IMR-90 (cell line): ENCODE measurements around the gene TVP23B. TPM values are rescaled to one million over a fixed set of nuclear protein-coding genes. Genes with fewer than 3 reads are reported as not detected.

Experiments used
- ATAC-seq: fragments of 200-7000 bp; cut with Tn5 transposase; 2 replicates; pipeline ENCODE4 v1.9.1; 2020; ENCODE audit warnings: low read depth, mild to moderate bottlenecking, moderate library complexity
- BruUV-seq: library from RNA; stranded (reverse); fragments of 400-500 nt; replicated peaks from 2 replicates; lab custom pipeline; 2021; lab: Mats Ljungman, UMichigan
- CTCF ChIA-PET: fragments of 300-600 bp; formaldehyde crosslinking; extraction: SDS; loops from one replicate; lab custom pipeline; 2021; ENCODE audit warnings: antibody characterized with exemption; lab: Yijun Ruan, JAX
- POLR2A ChIA-PET: fragments of 300-600 bp; sonication (Branson Sonifier 250); formaldehyde crosslinking; loops from one replicate; lab custom pipeline; 2022; ENCODE audit warnings: antibody characterized with exemption; ENCODE audit not compliant: unreplicated experiment; lab: Charles Lee
- DNase-seq: peaks from one replicate; pipeline ENCODE4 v3.0.0; 2013
- H2AFZ ChIP-seq: replicated peaks from 2 replicates; pipeline ENCODE3; 2013; ENCODE audit warnings: low read length, mild to moderate bottlenecking; ENCODE audit not compliant: poor library complexity
- H2AK5ac ChIP-seq: 2 replicates; pipeline ENCODE4 v1.6.1; 2013; ENCODE audit warnings: low read depth, low read length, inconsistent platforms
- H2AK9ac ChIP-seq: replicated peaks from 2 replicates; pipeline ENCODE3; 2013; ENCODE audit warnings: mild to moderate bottlenecking, low read depth, low read length, moderate library complexity; ENCODE audit not compliant: poor library complexity
- H2BK120ac ChIP-seq: 2 replicates; pipeline ENCODE4 v1.6.1; 2013; ENCODE audit warnings: low read depth, low read length, inconsistent platforms
- H2BK15ac ChIP-seq: 3 replicates; pipeline ENCODE4 v1.6.1; 2013; ENCODE audit warnings: low read depth, low read length, inconsistent platforms
- H2BK20ac ChIP-seq: 2 replicates; pipeline ENCODE4 v1.6.1; 2013; ENCODE audit warnings: low read depth, mild to moderate bottlenecking, inconsistent platforms, low read length, moderate library complexity
- H2BK5ac ChIP-seq: 2 replicates; pipeline ENCODE4 v1.6.1; 2013; ENCODE audit warnings: mild to moderate bottlenecking, low read depth, low read length, inconsistent platforms; ENCODE audit not compliant: poor library complexity, severe bottlenecking
- H3K14ac ChIP-seq: replicated peaks from 2 replicates; pipeline ENCODE4 v1.6.1; 2013; ENCODE audit warnings: low read depth, low read length, inconsistent platforms
- H3K18ac ChIP-seq: 2 replicates; pipeline ENCODE4 v1.6.1; 2013; ENCODE audit warnings: low read depth, low read length, control low read depth
- H3K23ac ChIP-seq: 2 replicates; pipeline ENCODE4 v1.6.1; 2013; ENCODE audit warnings: low read depth, low read length, inconsistent platforms
- H3K27ac ChIP-seq: 2 replicates; pipeline ENCODE4 v1.5.1; 2013; ENCODE audit warnings: mild to moderate bottlenecking, control low read depth, low read length; ENCODE audit not compliant: insufficient read depth
- H3K27me3 ChIP-seq: 2 replicates; pipeline ENCODE4 v1.6.1; 2013; ENCODE audit warnings: low read length; ENCODE audit not compliant: control insufficient read depth, insufficient read depth
- H3K36me3 ChIP-seq: 2 replicates; pipeline ENCODE4 v1.6.1; 2013; ENCODE audit warnings: low read length, mixed read lengths; ENCODE audit not compliant: control insufficient read depth, insufficient read depth
- H3K4ac ChIP-seq: 2 replicates; pipeline ENCODE4 v1.6.1; 2013; ENCODE audit warnings: low read depth, low read length, inconsistent platforms
- H3K4me1 ChIP-seq: 2 replicates; pipeline ENCODE4 v1.6.1; 2013; ENCODE audit warnings: low read length, mixed read lengths; ENCODE audit not compliant: control insufficient read depth, insufficient read depth
- H3K4me2 ChIP-seq: 2 replicates; pipeline ENCODE4 v1.6.1; 2013; ENCODE audit warnings: low read depth, mild to moderate bottlenecking, control low read depth, low read length, moderate library complexity
- H3K4me3 ChIP-seq: 2 replicates; pipeline ENCODE4 v1.5.1; 2013; ENCODE audit warnings: low read depth, mild to moderate bottlenecking, control low read depth, low read length, moderate library complexity; ENCODE audit not compliant: insufficient read depth
- H3K56ac ChIP-seq: 2 replicates; pipeline ENCODE4 v1.6.1; 2013; ENCODE audit warnings: low read length, inconsistent platforms; ENCODE audit not compliant: insufficient read depth; ENCODE audit errors: extremely low read depth
- H3K79me1 ChIP-seq, 2 experiments: 2 replicates each; pipeline ENCODE4 v1.6.1; 2013; ENCODE audit warnings: low read length in 2 of 2, inconsistent platforms in 1 of 2, low read depth in 1 of 2
- H3K9ac ChIP-seq: 2 replicates; pipeline ENCODE4 v1.6.1; 2013; ENCODE audit warnings: low read depth, low read length, control low read depth
- H3K9me1 ChIP-seq: 2 replicates; pipeline ENCODE4 v1.6.1; 2013; ENCODE audit warnings: low read length, inconsistent platforms; ENCODE audit not compliant: insufficient read depth
- H3K9me3 ChIP-seq: 2 replicates; pipeline ENCODE4 v1.6.1; 2013; ENCODE audit warnings: low read length; ENCODE audit not compliant: control insufficient read depth, insufficient read depth
- H4K20me1 ChIP-seq: 2 replicates; pipeline ENCODE4 v1.6.1; 2013; ENCODE audit warnings: low read length, inconsistent platforms; ENCODE audit not compliant: insufficient read depth
- H4K5ac ChIP-seq: 2 replicates; pipeline ENCODE4 v1.6.1; 2013; ENCODE audit warnings: mild to moderate bottlenecking, low read depth, low read length, control low read depth
- H4K8ac ChIP-seq, 2 experiments: 2 replicates each; pipeline ENCODE4 v1.6.1; 2013; ENCODE audit warnings: low read depth in 2 of 2, low read length in 2 of 2, control low read depth in 1 of 2, inconsistent platforms in 1 of 2
- H4K91ac ChIP-seq: 2 replicates; pipeline ENCODE4 v1.6.1; 2013; ENCODE audit warnings: low read depth, low read length, inconsistent platforms; ENCODE audit not compliant: insufficient read depth
- CEBPB ChIP-seq: IDR thresholded peaks from 2 replicates; pipeline ENCODE4 v1.6.1; 2012; ENCODE audit warnings: low read depth, low read length, improper control_type of control experiment
- CHD1 ChIP-seq: IDR thresholded peaks from 2 replicates; pipeline ENCODE4 v1.6.1; 2012; ENCODE audit warnings: low read depth, low read length, improper control_type of control experiment
- WGBS, 2 experiments: methylation state at CpG; one replicate each; pipeline versions ENCODE4 v1.1.5 to v1.1.7; 2013; ENCODE audit warnings: missing lambda C conversion rate in 2 of 2; ENCODE audit not compliant: insufficient read length in 1 of 2; ENCODE audit errors: extremely low coverage in 2 of 2; 5-methylcytosine and 5-hydroxymethylcytosine counted together
- dilution Hi-C: fragments of 300-500 bp; cut with HindIII; formaldehyde crosslinking; loops from one replicate; pipeline ENCODE4 v1.14.3; 2018; ENCODE audit warnings: low sequenced_read_pairs; ENCODE audit not compliant: unreplicated experiment
- in situ Hi-C: fragments of 300-500 bp; cut with MboI; formaldehyde crosslinking; loops from 3 replicates; pipeline ENCODE4 v1.14.3; 2019; ENCODE audit warnings: low sequenced_read_pairs, inconsistent platforms, mixed read lengths
- intact Hi-C: fragments of 100-400 bp; cut with micrococcal nuclease; formaldehyde crosslinking; loops from 2 replicates; pipeline ENCODE4 v1.10.0; 2022
- polyA plus RNA-seq, 3 experiments: library from polyadenylated mRNA; depleted of rRNA; stranded (reverse); fragments of >200 nt; gene quantifications; 2 replicates each; pipeline ENCODE4 v1.2.3, GENCODE V29; 2012; ENCODE audit warnings: low replicate concordance in 1 of 3
- total RNA-seq: library from RNA; depleted of rRNA; stranded (reverse); fragments of >200 nt; gene quantifications from 2 replicates; pipeline ENCODE4 v1.2.3, GENCODE V29; 2012
- TF ChIP-seq, protein P1 (sequence below): conservative IDR thresholded peaks from 2 replicates; pipeline ENCODE4 v1.5.1; 2012; ENCODE audit warnings: mild to moderate bottlenecking, low read depth, low read length, improper control_type of control experiment
- TF ChIP-seq, protein P2 (sequence below): fragments of 150-350 bp; IDR thresholded peaks from 2 replicates; pipeline ENCODE4 v1.6.1; 2016; ENCODE audit warnings: low read depth, mild to moderate bottlenecking, low read length, moderate library complexity, borderline replicate concordance

TVP23B gene
- total and polyA plus RNA-seq, 2 of the 4 experiments (the other 2 are of a cell fraction) = 30.9 to 35.7 TPM

DNA sequence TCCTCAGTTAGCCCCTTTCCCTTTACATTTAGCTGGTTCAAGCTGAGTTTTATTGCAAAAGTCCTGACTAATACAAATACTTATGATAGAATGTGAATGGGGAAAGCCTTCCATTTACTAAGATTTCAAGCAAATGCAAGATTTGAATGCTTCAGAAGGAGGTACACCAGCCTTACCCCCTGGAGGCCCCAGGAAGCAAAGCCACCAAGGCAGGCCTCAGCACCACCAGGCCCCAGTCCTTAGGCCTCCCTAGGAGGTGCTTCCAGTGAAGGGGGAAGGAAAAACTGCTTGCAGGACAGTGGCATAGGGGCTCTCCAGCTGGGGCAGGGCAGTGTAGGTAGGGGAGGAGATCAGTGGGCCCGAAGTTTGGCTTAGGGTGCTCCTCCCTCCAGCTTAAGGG, 69.7 kb downstream of the TVP23B start:
- H3K18ac ChIP-seq = no peak overlapping the region
- H3K9me3 ChIP-seq = no peaks in the 10 kb centered on the region
- no peak overlapping the region for H3K27ac ChIP-seq
- no peak for TF ChIP-seq CHD1
- TF ChIP-seq CEBPB = no peak
- TF ChIP-seq, protein P1, sequence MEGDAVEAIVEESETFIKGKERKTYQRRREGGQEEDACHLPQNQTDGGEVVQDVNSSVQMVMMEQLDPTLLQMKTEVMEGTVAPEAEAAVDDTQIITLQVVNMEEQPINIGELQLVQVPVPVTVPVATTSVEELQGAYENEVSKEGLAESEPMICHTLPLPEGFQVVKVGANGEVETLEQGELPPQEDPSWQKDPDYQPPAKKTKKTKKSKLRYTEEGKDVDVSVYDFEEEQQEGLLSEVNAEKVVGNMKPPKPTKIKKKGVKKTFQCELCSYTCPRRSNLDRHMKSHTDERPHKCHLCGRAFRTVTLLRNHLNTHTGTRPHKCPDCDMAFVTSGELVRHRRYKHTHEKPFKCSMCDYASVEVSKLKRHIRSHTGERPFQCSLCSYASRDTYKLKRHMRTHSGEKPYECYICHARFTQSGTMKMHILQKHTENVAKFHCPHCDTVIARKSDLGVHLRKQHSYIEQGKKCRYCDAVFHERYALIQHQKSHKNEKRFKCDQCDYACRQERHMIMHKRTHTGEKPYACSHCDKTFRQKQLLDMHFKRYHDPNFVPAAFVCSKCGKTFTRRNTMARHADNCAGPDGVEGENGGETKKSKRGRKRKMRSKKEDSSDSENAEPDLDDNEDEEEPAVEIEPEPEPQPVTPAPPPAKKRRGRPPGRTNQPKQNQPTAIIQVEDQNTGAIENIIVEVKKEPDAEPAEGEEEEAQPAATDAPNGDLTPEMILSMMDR = no peak
- TF ChIP-seq, protein P2, sequence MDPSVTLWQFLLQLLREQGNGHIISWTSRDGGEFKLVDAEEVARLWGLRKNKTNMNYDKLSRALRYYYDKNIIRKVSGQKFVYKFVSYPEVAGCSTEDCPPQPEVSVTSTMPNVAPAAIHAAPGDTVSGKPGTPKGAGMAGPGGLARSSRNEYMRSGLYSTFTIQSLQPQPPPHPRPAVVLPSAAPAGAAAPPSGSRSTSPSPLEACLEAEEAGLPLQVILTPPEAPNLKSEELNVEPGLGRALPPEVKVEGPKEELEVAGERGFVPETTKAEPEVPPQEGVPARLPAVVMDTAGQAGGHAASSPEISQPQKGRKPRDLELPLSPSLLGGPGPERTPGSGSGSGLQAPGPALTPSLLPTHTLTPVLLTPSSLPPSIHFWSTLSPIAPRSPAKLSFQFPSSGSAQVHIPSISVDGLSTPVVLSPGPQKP = no peak
- no peak overlapping the region for H2BK15ac ChIP-seq
- no peak overlapping the region for H3K23ac ChIP-seq
- intact Hi-C loops (no loop called here), dilution Hi-C loops (no loop called here), in situ Hi-C loops (no loop called here)
- no peaks in the 10 kb centered on the region; the same call in 1 of the 2 replicates for H3K4me1 ChIP-seq
- no peak overlapping the region for H3K4ac ChIP-seq
- no peak overlapping the region for H2AK9ac ChIP-seq
- ATAC-seq (no peak), DNase-seq (no peak)
- no peaks in the 10 kb centered on the region for H3K36me3 ChIP-seq
- peaks cover 3 to 18% of the 10 kb centered on the region in 2 experiments; a peak in 3 of 4 replicates for H3K79me1 ChIP-seq
- H4K8ac ChIP-seq = no peak overlapping the region
- H2BK5ac ChIP-seq = no peak overlapping the region
- POLR2A ChIA-PET = no interaction called here
- no peak overlapping the region for H3K4me2 ChIP-seq
- no peak overlapping the region for H2AK5ac ChIP-seq
- no peak overlapping the region for H4K5ac ChIP-seq
- no peak overlapping the region for H3K56ac ChIP-seq
- no peaks in the 10 kb centered on the region for H4K20me1 ChIP-seq
- no peak overlapping the region for H4K91ac ChIP-seq
- H3K27me3 ChIP-seq = no peaks in the 10 kb centered on the region
- H3K4me3 ChIP-seq = no peak overlapping the region
- WGBS, 2 experiments = no CpG with 5 or more reads among the region's 1 CpG
- no peak overlapping the region for H3K14ac ChIP-seq
- no TSS peak for BruUV-seq
- H3K9ac ChIP-seq = no peak overlapping the region
- H2AFZ ChIP-seq = peak overlapping the region; percentile 43
- CTCF ChIA-PET = no interaction called here
- no peak overlapping the region for H2BK120ac ChIP-seq
- peaks cover 12% of the 10 kb centered on the region; the same call in 1 of the 2 replicates for H3K9me1 ChIP-seq
- H2BK20ac ChIP-seq = no peak overlapping the region
